ENCODE results near the gene FILIP1L. TPM values are rescaled to one million over a fixed set of nuclear protein-coding genes. Genes with fewer than 3 reads are reported as not detected.

The FILIP1L gene
- total RNA-seq, 4 donors from 2014 or later = 87.1 to 115 (median 99.6) TPM

GRCh38 chr3:99858469-99858868 lies 255.8 kb downstream of the FILIP1L start:
- DNase-seq (no peak), ATAC-seq (no peak)
- H3K27me3 ChIP-seq = no peaks in the 10 kb centered on the region
- H3K4me3 ChIP-seq = no peak overlapping the region
- H3K36me3 ChIP-seq = peaks cover 0 to 17% of the 10 kb centered on the region in 2 donors
- intact Hi-C loops (cut with DNase I; ENCODE audit: low total_unique reads) (no loop called here), in situ Hi-C loops (cut with MboI; ENCODE audit: low sequenced_read_pairs in 4 of 4) (no loop called here)
- H3K4me1 ChIP-seq = peaks cover 45% of the 10 kb centered on the region in 2 donors
- no peaks in the 10 kb centered on the region for H3K9me3 ChIP-seq
- TF ChIP-seq CTCF (IDR thresholded peaks at IDR 0.05 in 4 of 5, conservative IDR thresholded peaks at IDR 0.05 in 1 of 5) = no peak
- no peak for TF ChIP-seq POLR2A (IDR thresholded peaks at IDR 0.05)
- peak overlapping the region; percentile 7 to 93 (median 71) for H3K27ac ChIP-seq

- TF ChIP-seq CTCF (IDR thresholded peaks at IDR 0.05 in 4 of 5, conservative IDR thresholded peaks at IDR 0.05 in 1 of 5) (no peak), POLR2A (IDR thresholded peaks at IDR 0.05) (no peak)
- in situ Hi-C loops (cut with MboI; ENCODE audit: low sequenced_read_pairs in 4 of 4) (no loop called here), intact Hi-C loops (cut with DNase I; ENCODE audit: low total_unique reads) (no loop called here)
- Histone ChIP-seq H3K4me1 (peaks cover 33 to 43% of the 10 kb centered on the region in 2 donors), H3K27ac (peak overlapping the region in 3 of 4 donors; percentile 7 to 93 (median 11)), H3K4me3 (no peak overlapping the region), H3K9me3 (no peaks in the 10 kb centered on the region), H3K36me3 (peaks cover 0 to 11% of the 10 kb centered on the region in 2 donors), H3K27me3 (no peaks in the 10 kb centered on the region)
- no peak for ATAC-seq
- DNase-seq = no peak
Measured at GRCh38 chr3:99857278-99857677, 257.0 kb downstream of the FILIP1L start.

GRCh38 chr3:99856437-99857220 lies 257.7 kb downstream of the FILIP1L start:
- Histone ChIP-seq H3K4me1 (peaks cover 30 to 41% of the 10 kb centered on the region in 2 donors), H3K27me3 (no peaks in the 10 kb centered on the region), H3K9me3 (no peaks in the 10 kb centered on the region), H3K4me3 (no peak overlapping the region), H3K27ac (peak overlapping the region in 2 of 4 donors; percentile 11 to 93), H3K36me3 (peaks cover 0 to 11% of the 10 kb centered on the region in 2 donors)
- TF ChIP-seq POLR2A (IDR thresholded peaks at IDR 0.05) (no peak), CTCF (IDR thresholded peaks at IDR 0.05 in 4 of 5, conservative IDR thresholded peaks at IDR 0.05 in 1 of 5) (no peak)
- no peak for DNase-seq
- ATAC-seq = no peak
- in situ Hi-C loops (cut with MboI; ENCODE audit: low sequenced_read_pairs in 4 of 4) (no loop called here), intact Hi-C loops (cut with DNase I; ENCODE audit: low total_unique reads) (no loop called here)

DNA sequence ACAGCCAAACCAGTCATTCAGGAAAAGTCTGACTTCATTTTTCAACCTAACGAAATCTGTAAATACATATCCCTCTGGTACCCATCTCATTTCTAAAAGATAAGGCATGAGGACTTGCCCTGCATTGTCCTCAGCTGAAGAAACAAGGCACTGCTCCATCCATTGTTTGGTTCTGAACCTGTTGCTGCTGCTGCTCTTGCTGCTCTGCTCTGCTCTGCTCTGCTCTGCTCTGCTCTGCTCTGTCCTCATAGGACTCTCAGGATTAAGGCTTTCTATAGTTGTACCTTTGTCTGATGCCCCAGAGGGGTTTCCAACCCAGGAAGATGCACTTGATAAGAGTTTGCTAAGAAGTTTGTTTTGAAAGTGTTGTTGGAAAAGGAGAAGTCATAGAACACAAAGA lies 258.4 kb downstream of the FILIP1L start:
- TF ChIP-seq CTCF (IDR thresholded peaks at IDR 0.05 in 4 of 5, conservative IDR thresholded peaks at IDR 0.05 in 1 of 5) = no peak
- TF ChIP-seq POLR2A (IDR thresholded peaks at IDR 0.05) = no peak

More for the DNA sequence above, 258.4 kb downstream of the FILIP1L start:
- H3K4me3 ChIP-seq = no peak overlapping the region
- peak overlapping the region in 2 of 4 donors; percentile 7 to 93 for H3K27ac ChIP-seq
- ATAC-seq = no peak
- in situ Hi-C loops (cut with MboI; ENCODE audit: low sequenced_read_pairs in 4 of 4) (no loop called here), intact Hi-C loops (cut with DNase I; ENCODE audit: low total_unique reads) (no loop called here)
- DNase-seq = no peak
- peaks cover 24 to 33% of the 10 kb centered on the region in 2 donors for H3K4me1 ChIP-seq
- no peaks in the 10 kb centered on the region for H3K9me3 ChIP-seq
- H3K27me3 ChIP-seq = no peaks in the 10 kb centered on the region
- H3K36me3 ChIP-seq = peaks cover 0 to 13% of the 10 kb centered on the region in 2 donors
